Left kidney (tissue), 2 donors: ENCODE results near the gene PRKCA. TPM values are rescaled to one million over a fixed set of nuclear protein-coding genes. Genes with fewer than 3 reads are reported as not detected.

Source experiments
- DNase-seq: peaks from one replicate; pipeline ENCODE4 v3.0.0-alpha.2; 2013
- polyA plus RNA-seq: library from polyadenylated mRNA; unstranded; fragments of 120-200 nt; gene quantifications from one replicate; pipeline ENCODE4 v1.2.1, GENCODE V29; 2013; ENCODE audit not compliant: insufficient read length

The PRKCA gene
- polyA plus RNA-seq, 1 donor, result 26.9 TPM

DNA sequence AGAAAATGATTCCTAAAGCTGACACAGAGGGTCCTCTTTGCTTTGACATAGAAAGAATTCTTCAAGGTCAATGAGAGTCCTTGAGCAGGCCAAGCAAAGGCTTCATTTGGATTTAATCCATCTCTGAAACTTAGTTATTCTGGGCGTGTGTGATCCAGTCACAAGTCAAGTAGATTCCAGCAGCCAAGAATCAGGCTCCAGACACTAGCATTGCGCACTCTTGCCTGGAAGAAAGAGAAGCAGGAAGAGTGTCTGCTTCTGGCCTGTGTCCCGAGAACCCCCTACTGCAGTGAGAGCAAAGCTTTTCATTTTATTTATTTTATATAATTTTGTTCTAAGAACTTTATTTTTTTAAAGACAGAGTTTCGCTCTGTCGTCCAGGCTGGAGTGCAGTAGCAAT, 444.3 kb downstream of the PRKCA start:
- no peak for DNase-seq

GRCh38 chr17:66747578-66748275, 445.3 kb downstream of the PRKCA start:
- DNase-seq, result no peak

DNA sequence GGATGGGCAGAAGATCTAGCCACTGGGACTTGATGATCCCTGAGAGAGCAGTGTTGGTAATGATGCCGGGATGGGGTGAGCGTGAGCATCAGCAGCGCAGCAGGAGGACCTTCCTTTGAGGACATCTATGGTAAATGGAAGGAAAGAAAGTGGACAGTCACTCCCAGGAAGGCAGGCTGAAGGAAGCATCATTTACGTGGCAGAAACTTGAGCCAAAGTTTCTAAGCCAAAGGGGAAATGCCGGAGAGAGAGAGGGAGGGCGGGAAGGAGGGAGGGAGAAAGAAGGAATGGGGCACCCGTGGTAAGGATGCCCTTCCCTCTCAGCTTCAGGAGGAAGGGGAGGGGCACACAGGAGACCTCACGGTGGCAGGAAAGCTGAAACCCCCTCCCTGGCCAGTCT, 446.2 kb downstream of the PRKCA start:
- no peak for DNase-seq

DNA sequence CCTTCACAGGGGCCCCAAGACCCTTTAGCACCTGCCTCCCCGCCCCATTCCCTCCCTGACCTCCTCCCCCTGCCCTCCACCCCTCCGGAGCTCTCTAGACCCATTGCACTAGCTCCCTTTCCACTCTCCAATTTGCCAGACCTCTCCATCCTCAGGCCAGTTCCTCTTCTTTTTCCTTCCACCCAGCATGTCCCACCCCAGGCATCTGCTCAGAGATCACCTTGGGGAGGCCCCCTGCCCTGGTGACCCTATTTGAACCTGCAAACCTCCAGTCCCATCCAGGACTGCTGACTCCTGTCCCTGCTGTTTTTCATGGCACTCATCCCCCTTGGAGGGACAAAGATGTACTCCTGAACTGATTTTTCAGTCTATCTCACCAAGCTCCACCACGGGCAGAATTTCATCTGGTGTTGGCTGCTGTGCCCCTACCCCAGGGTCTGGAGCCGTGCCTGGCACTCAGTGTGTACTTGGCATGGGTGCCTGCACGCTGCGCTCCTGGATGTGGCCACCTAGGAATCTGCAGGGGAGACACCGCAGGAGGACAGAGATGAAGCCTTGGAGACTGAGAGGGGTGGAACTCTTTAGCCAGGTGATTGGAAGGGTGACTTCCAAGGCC, 446.9 kb downstream of the PRKCA start:
- DNase-seq, result no peak

DNA sequence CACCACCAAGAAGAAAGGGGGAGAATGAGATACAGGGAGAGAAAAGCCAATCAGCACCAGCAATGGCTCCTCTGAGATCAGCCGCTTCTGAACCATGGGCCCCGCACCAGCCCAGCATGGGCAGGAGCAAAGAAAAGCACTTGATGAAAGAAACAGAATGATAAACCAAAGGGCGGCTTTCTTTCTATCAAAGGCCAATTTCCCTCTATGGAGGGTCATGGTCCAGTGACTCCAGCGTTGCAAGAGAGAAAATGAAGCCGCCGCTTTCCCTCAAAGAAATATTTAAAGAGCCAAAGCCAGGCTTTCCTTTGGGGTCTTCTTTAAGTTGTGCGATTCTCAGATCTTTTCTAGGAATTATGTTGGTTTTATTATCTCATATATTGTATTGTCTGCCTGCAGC, 447.7 kb downstream of the PRKCA start:
- DNase-seq, result no peak

GRCh38 chr17:66750781-66751543, 448.5 kb downstream of the PRKCA start:
- DNase-seq, result no peak

GRCh38 chr17:66751771-66752170, 449.4 kb downstream of the PRKCA start:
- no peak for DNase-seq

- no peak for DNase-seq
Observed at GRCh38 chr17:66752411-66752810, 450.0 kb downstream of the PRKCA start.

GRCh38 chr17:66753126-66753920, 450.9 kb downstream of the PRKCA start:
- no peak for DNase-seq

DNA sequence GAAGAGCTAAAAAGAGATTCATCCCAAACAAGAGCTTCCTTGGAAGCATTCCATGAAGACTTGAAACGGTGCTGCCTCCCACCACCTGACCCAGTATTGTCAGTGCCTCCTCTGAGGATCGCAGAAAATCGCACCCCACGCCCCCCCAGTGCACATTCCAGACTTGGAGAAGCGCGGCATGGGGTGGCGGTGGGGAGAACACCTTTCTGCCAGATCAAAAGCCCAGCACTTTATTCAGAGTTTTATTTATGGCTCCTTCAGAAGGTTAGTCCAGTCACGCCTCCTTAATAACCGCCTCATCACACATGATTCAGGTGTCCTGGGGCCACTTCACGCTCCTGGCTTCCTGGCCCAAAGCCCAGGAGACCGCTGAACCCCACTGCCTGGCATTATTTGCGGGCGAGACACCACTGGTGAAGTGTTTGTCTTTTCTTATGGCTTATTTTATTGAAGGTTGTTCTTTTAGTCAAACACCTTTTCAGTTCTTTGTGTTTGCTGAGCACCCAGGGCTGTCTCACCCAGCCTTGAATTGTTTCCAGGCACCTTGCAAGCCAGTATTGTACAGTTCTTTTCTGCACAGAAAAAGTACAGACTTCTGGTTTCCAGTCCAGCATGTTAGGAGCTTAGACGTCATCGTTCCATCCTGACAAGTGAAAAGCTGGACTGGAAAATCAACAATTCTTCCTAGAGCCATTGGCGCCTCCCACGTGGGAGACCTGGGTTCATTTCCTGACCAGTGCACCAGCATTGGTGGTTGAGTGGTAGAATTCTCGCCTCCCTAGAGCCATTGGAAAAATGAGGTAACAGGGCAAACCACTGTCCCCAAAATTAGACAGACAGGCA, 452.9 kb downstream of the PRKCA start:
- DNase-seq, result no peak

DNA sequence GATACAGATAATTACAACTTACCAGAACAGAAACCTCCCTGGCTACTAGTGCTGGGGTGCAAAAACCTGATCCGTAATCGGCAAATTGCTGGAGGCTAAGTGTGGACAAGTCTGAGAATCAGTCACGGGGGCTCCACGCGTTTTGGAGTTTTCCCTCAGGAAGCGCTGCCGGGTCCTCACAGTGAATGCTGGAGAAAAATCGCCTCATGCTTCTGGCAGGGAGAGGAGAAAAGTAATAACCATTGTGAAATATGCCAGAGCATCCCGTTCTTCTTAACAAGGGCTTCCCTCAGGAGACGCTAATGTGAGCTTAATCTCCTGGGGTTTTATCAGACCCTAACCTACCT, 453.5 kb downstream of the PRKCA start:
- DNase-seq, result no peak

GRCh38 chr17:66760324-66760723, 457.9 kb downstream of the PRKCA start:
- no peak for DNase-seq

DNA sequence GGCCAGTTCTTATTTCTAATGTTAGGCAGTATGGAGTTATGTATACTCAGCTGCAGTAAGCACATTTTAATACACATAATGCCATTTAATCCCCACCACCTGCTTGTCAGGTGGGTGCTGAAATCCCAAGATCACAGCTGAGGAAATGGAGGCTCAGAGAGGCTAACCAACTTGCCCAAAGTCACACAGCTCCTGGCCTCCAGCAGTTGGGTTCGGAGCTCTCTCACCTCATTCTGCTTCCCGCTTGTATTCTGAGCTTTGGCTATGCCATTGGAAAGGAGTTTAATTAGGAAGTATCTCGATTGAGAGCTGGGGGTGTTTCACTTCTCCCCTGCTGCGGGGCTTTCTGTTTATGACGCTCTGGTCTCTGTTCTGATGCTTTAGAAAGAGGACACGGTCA, 459.9 kb downstream of the PRKCA start:
- no peak for DNase-seq

- no peak for DNase-seq
Observed at GRCh38 chr17:66763056-66763455, 460.6 kb downstream of the PRKCA start.

DNA sequence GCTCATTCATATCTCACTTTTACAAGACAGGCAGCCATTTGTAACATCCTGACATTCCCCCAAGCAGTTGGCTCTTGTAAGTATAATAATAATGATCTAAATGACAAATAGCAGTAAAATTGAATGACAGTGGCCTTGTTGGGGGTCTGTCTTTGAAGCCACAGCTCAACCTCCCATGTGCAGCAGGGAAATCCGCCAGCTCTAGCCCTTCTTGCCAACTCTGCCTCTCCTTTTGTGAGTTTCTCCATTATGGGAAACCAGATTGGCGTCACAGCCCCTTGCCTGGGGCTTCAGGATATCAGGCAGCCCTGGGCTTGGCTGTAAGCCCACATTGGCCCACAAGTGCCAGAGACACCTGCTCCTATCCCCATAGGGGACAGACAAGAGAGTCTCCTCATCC, 462.1 kb downstream of the PRKCA start:
- no peak for DNase-seq

- DNase-seq, result no peak
Observed at GRCh38 chr17:66767154-66767933, 464.9 kb downstream of the PRKCA start.

DNA sequence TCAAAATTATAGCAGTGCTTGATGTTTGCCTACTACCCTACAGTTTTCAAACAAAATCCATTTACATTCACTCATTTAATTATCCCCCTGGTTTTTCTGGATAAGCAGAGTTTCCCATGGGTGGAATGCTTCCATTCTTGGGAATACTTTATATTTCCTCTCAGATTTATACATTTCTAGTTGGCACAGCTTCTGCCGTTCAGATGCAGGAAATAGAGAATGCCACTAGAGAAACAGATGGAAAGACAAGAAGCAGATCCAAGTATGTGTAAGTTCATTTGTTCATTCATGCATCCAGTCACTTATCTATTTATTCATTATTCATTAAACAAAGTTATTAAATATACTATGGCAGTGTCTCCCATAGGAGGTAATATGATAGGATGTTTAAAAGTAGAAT, 467.5 kb downstream of the PRKCA start:
- no peak for DNase-seq

- no peak for DNase-seq
Observed at GRCh38 chr17:66772148-66772812, 469.9 kb downstream of the PRKCA start.

GRCh38 chr17:66775271-66775670, 472.9 kb downstream of the PRKCA start:
- DNase-seq, result no peak

DNA sequence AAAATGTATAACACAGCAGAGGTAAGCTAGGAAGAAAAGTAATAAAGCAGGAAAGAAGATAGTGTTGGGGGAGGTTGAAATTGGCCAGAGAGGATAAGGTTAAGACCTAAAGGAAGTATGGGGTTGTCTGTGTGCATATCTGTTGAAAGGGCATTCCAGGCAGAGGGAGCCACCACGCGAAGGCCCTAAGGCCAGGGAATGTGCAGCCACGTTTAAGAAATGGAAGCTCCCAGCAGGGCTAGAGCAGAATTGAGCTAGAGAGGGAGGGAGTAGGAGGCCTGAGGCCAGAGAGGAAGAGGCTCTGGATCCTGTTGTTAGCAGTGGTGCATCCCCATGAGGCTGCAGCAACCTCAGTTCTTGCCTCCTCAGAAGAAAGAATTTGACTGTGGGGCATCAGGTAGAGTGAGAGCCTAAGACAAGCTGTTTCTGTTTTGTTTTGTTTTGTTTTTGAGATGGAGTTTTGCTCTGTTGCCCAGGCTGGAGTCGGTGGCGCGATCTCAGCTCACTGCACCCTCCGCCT, 473.5 kb downstream of the PRKCA start:
- no peak for DNase-seq
